CD4-positive, alpha-beta memory T cell (primary cell): Measurements from ENCODE around the gene MAGI1. TPM values are rescaled to one million over a fixed set of nuclear protein-coding genes. Genes with fewer than 3 reads are reported as not detected.

Experiments used
- CTCF ChIA-PET: fragments of 350-600 bp; sonication (Branson Sonifier 250); formaldehyde crosslinking; loops from one replicate; lab custom pipeline; 2021; ENCODE audit warnings: inconsistent platforms; ENCODE audit not compliant: partially characterized antibody; lab: Charles Lee
- POLR2A ChIA-PET: fragments of 350-600 bp; sonication (Branson Sonifier 250); formaldehyde crosslinking; loops from one replicate; lab custom pipeline; 2021; ENCODE audit not compliant: partially characterized antibody; lab: Charles Lee
- DNase-seq, 5 donors: peaks; one replicate each; pipeline versions ENCODE4 v3.0.0 to v3.0.0-alpha.2; 2020 to 2022; ENCODE audit warnings: mixed read lengths in 1 of 5
- H3K27ac ChIP-seq: one replicate; pipeline ENCODE4 v1.7.0; 2013; ENCODE audit warnings: low read depth, low read length
- H3K27me3 ChIP-seq: 2 replicates; pipeline ENCODE4 v1.7.0; 2013; ENCODE audit warnings: mild to moderate bottlenecking, low read length, moderate library complexity; ENCODE audit not compliant: insufficient read depth
- H3K36me3 ChIP-seq: 2 replicates; pipeline ENCODE4 v1.7.0; 2013; ENCODE audit warnings: mild to moderate bottlenecking, low read length, moderate library complexity; ENCODE audit not compliant: insufficient read depth
- H3K4me1 ChIP-seq: 2 replicates; pipeline ENCODE4 v1.7.0; 2013; ENCODE audit warnings: mild to moderate bottlenecking, low read length, moderate library complexity; ENCODE audit not compliant: insufficient read depth
- H3K4me3 ChIP-seq, 2 donors: one replicate each; pipeline ENCODE4 v1.7.0; 2013; ENCODE audit warnings: low read length in 2 of 2, mild to moderate bottlenecking in 1 of 2
- H3K9me3 ChIP-seq, 2 donors: one replicate each; pipeline ENCODE4 v1.7.0; 2013; ENCODE audit warnings: low read length in 2 of 2, control low read depth in 1 of 2; ENCODE audit not compliant: control insufficient read depth in 1 of 2
- H3K27ac Mint-ChIP-seq, 7 donors: one replicate each; pipeline ENCODE4 v1.8.0; 2020 to 2021; ENCODE audit warnings: mixed read lengths in 7 of 7, mild to moderate bottlenecking in 6 of 7, inconsistent platforms in 3 of 7, moderate library complexity in 3 of 7
- H3K27me3 Mint-ChIP-seq, 2 donors: one replicate each; pipeline ENCODE4 v1.8.0; 2020 to 2021; ENCODE audit warnings: mixed read lengths in 2 of 2
- H3K36me3 Mint-ChIP-seq, 2 donors: one replicate each; pipeline ENCODE4 v1.8.0; 2020 to 2021; ENCODE audit warnings: mixed read lengths in 2 of 2, inconsistent platforms in 1 of 2, mild to moderate bottlenecking in 1 of 2
- H3K4me1 Mint-ChIP-seq, 4 donors: one replicate each; pipeline ENCODE4 v1.8.0; 2020 to 2021; ENCODE audit warnings: mixed read lengths in 4 of 4, mild to moderate bottlenecking in 1 of 4
- H3K4me3 Mint-ChIP-seq, 8 donors: one replicate each; pipeline ENCODE4 v1.8.0; 2020 to 2021; ENCODE audit warnings: mixed read lengths in 8 of 8, mild to moderate bottlenecking in 7 of 8, moderate library complexity in 6 of 8, inconsistent platforms in 3 of 8
- H3K9me3 Mint-ChIP-seq, 8 donors: one replicate each; pipeline ENCODE4 v1.8.0; 2020 to 2021; ENCODE audit warnings: mixed read lengths in 8 of 8, mild to moderate bottlenecking in 5 of 8, inconsistent platforms in 3 of 8, moderate library complexity in 1 of 8
- intact Hi-C: fragments of 100-400 bp; cut with micrococcal nuclease; formaldehyde crosslinking; loops from one replicate; pipeline ENCODE4 v1.15.1; 2023
- polyA plus RNA-seq, 2 donors: library from polyadenylated mRNA; unstranded; fragments of 300-500 nt; fragmentation: Illumina TruSeq; gene quantifications; one replicate each; pipeline ENCODE4 v1.2.3, GENCODE V29; 2021
- total RNA-seq, 2 experiments: library from RNA; stranded (reverse); gene quantifications; one replicate each; pipeline ENCODE4 v1.2.3, GENCODE V29; 2021

Gene MAGI1
- total and polyA plus RNA-seq, 4 experiments from 2014 or later, result 0.20 TPM; not detected in 3

- no peaks in the 10 kb centered on the region for H3K36me3 Mint-ChIP-seq
- intact Hi-C loops, result no loop called here
- H3K27ac Mint-ChIP-seq, result no peak overlapping the region
- CTCF ChIA-PET, result no interaction called here
- Histone ChIP-seq H3K9me3 (no peaks in the 10 kb centered on the region), H3K4me1 (no peaks in the 10 kb centered on the region), H3K27me3 (no peaks in the 10 kb centered on the region), H3K4me3 (no peak overlapping the region), H3K27ac (no peak overlapping the region), H3K36me3 (no peaks in the 10 kb centered on the region)
- no peak overlapping the region for H3K4me3 Mint-ChIP-seq
- POLR2A ChIA-PET, result no interaction called here
- H3K4me1 Mint-ChIP-seq, result no peaks in the 10 kb centered on the region
- H3K9me3 Mint-ChIP-seq, result peaks cover 0 to 5% (median 3%) of the 10 kb centered on the region in 8 donors
- DNase-seq, result no peak
- H3K27me3 Mint-ChIP-seq, result no peaks in the 10 kb centered on the region
Observed at GRCh38 chr3:65401359-65402305, 637.1 kb downstream of the MAGI1 start.

- Mint-ChIP-seq H3K4me1 (no peaks in the 10 kb centered on the region), H3K9me3 (peaks cover 0 to 5% (median 2%) of the 10 kb centered on the region in 8 donors), H3K27ac (no peak overlapping the region), H3K4me3 (no peak overlapping the region), H3K36me3 (no peaks in the 10 kb centered on the region), H3K27me3 (no peaks in the 10 kb centered on the region)
- CTCF ChIA-PET, result no interaction called here
- H3K27me3 ChIP-seq, result no peaks in the 10 kb centered on the region
- H3K36me3 ChIP-seq, result no peaks in the 10 kb centered on the region
- intact Hi-C loops, result no loop called here
- H3K9me3 ChIP-seq, result no peaks in the 10 kb centered on the region
- no peak overlapping the region for H3K27ac ChIP-seq
- POLR2A ChIA-PET, result no interaction called here
- H3K4me3 ChIP-seq, result no peak overlapping the region
- H3K4me1 ChIP-seq, result no peaks in the 10 kb centered on the region
- no peak for DNase-seq
Observed at GRCh38 chr3:65400899-65401298, 637.8 kb downstream of the MAGI1 start.

DNA sequence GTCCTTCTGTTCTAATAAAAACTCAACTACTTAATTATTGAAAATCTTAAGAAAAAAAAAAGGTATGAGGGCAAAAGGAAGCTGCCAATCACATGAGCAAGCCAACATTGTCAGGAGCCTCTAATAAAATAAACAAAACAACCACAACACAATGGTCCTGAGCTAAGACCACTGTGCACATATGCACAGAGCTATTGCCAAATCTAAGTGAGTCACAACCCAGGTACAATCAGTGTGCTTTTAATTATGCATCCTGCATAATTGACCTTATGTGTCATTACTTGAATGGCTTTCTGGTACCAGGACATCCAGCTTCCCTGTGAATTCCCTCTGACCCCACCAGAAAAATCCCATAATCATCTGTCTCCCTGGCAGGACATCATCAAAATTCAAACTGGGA, 639.8 kb downstream of the MAGI1 start:
- no peaks in the 10 kb centered on the region for H3K27me3 Mint-ChIP-seq
- no peak overlapping the region for H3K27ac ChIP-seq
- no peaks in the 10 kb centered on the region for H3K4me1 Mint-ChIP-seq
- ChIA-PET POLR2A (no interaction called here), CTCF (no interaction called here)
- H3K36me3 ChIP-seq, result no peaks in the 10 kb centered on the region
- H3K36me3 Mint-ChIP-seq, result no peaks in the 10 kb centered on the region
- H3K27me3 ChIP-seq, result no peaks in the 10 kb centered on the region
- intact Hi-C loops, result no loop called here
- H3K9me3 Mint-ChIP-seq, result peaks cover 0 to 7% (median 3%) of the 10 kb centered on the region in 8 donors
- H3K27ac Mint-ChIP-seq, result no peak overlapping the region
- no peaks in the 10 kb centered on the region for H3K9me3 ChIP-seq
- DNase-seq, result no peak
- H3K4me3 ChIP-seq, result no peak overlapping the region
- no peaks in the 10 kb centered on the region for H3K4me1 ChIP-seq
- no peak overlapping the region for H3K4me3 Mint-ChIP-seq

DNA sequence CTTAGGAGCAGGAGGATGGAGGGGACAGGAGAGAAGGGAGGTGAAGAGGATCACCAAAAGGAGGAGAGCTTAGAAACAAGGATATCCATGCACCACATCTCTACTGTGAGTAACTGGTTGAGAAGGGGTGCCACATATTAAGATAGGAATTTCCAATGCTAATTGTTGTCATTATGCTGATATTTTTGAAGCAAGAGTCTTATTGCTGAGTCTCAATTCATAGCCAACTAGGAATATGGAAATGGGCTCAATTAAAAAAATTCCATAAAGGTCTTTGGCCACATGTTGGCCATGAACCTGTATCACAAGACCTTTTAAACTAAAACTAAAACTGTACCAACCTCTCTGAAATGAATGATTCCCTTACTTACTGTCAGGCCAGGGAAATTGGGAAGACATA, 642.6 kb downstream of the MAGI1 start:
- intact Hi-C loops, result no loop called here
- Mint-ChIP-seq H3K36me3 (no peaks in the 10 kb centered on the region), H3K4me3 (no peak overlapping the region), H3K9me3 (peaks cover 0 to 9% (median 3%) of the 10 kb centered on the region in 8 donors), H3K4me1 (no peaks in the 10 kb centered on the region), H3K27me3 (no peaks in the 10 kb centered on the region), H3K27ac (no peak overlapping the region)
- Histone ChIP-seq H3K9me3 (no peaks in the 10 kb centered on the region), H3K27me3 (no peaks in the 10 kb centered on the region), H3K4me1 (no peaks in the 10 kb centered on the region), H3K4me3 (no peak overlapping the region), H3K36me3 (no peaks in the 10 kb centered on the region), H3K27ac (no peak overlapping the region)
- CTCF ChIA-PET, result no interaction called here
- POLR2A ChIA-PET, result no interaction called here
- no peak for DNase-seq

DNA sequence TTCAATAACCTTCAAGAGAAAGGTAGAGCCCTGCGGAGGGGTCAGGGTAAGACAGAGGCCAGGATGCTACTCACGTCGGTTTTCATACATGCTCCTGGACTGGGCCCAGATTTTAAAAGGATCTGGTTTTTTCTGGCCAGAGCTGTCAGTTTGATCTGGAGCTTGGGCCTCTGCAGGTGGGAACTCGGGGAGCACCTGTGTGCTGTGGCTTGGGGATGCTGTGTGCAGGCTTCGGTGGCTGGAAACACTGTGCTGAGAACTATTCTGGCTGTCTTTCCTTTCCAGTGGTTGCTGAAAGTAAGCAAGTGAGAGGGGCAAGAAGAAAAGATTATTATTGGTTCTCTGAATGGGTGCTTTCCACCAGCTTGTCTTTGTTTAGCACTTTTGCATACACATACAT, 647.6 kb downstream of the MAGI1 start:
- no peaks in the 10 kb centered on the region for H3K36me3 ChIP-seq
- no peaks in the 10 kb centered on the region for H3K27me3 Mint-ChIP-seq
- H3K4me3 ChIP-seq, result no peak overlapping the region
- H3K27ac ChIP-seq, result no peak overlapping the region
- H3K4me3 Mint-ChIP-seq, result no peak overlapping the region
- H3K9me3 ChIP-seq, result no peaks in the 10 kb centered on the region
- H3K36me3 Mint-ChIP-seq, result no peaks in the 10 kb centered on the region
- H3K27ac Mint-ChIP-seq, result no peak overlapping the region
- H3K4me1 ChIP-seq, result no peaks in the 10 kb centered on the region
- ChIA-PET CTCF (no interaction called here), POLR2A (no interaction called here)
- H3K27me3 ChIP-seq, result no peaks in the 10 kb centered on the region
- no peak for DNase-seq
- H3K9me3 Mint-ChIP-seq, result peaks cover 0 to 8% (median 3%) of the 10 kb centered on the region in 8 donors
- no peaks in the 10 kb centered on the region for H3K4me1 Mint-ChIP-seq
- intact Hi-C loops, result no loop called here

DNA sequence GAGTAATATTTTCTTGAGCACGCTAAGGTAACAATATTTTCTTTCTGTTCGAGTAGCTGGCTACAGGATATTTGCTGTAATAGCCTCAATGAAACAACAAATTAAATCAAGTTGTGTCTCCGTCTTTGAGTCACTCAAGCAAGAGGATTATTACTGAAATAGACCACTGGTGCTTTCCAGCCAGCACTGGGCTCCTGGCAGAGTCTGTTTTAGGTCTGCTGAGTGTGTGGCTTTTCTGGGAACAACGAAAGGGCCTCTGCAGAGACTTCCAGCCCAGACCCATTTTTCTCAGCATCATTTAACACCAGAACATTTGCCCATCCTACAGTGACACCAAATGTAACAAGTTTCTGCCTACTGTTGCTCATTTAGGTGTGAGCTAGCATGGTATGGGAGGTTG, 652.9 kb downstream of the MAGI1 start:
- H3K36me3 ChIP-seq, result no peaks in the 10 kb centered on the region
- no peak overlapping the region for H3K27ac Mint-ChIP-seq
- no peaks in the 10 kb centered on the region for H3K27me3 Mint-ChIP-seq
- intact Hi-C loops, result no loop called here
- POLR2A ChIA-PET, result no interaction called here
- DNase-seq, result no peak
- H3K4me1 ChIP-seq, result no peaks in the 10 kb centered on the region
- no peaks in the 10 kb centered on the region for H3K4me1 Mint-ChIP-seq
- H3K36me3 Mint-ChIP-seq, result no peaks in the 10 kb centered on the region
- H3K4me3 ChIP-seq, result no peak overlapping the region
- no peaks in the 10 kb centered on the region for H3K9me3 ChIP-seq
- H3K27me3 ChIP-seq, result no peaks in the 10 kb centered on the region
- peaks cover 0 to 5% (median 2%) of the 10 kb centered on the region in 8 donors for H3K9me3 Mint-ChIP-seq
- no peak overlapping the region for H3K27ac ChIP-seq
- no peak overlapping the region for H3K4me3 Mint-ChIP-seq
- CTCF ChIA-PET, result no interaction called here

DNA sequence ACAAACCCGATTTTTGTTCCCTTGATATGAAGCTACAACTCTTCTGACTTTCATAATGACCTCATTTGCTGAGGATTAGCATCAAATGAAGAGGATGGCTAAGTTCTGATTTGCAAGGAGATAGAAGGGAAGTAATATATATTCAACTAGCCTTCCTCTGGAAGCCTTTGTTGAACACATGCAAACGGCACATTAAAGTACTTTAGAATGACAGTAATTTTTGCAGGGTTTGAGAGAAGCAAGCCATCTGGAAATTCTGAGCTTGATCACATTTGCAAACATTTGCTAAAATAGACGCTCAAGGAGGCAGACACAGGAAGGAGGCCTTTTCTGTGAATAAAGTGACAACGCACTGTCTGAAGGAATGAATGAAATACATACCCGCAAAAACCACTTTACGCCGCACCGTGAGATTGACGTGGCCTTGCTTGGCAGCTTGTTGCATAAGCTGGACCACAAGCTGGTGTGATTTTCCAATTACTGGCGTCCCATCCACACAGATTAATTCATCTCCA, 657.2 kb downstream of the MAGI1 start:
- intact Hi-C loops, result no loop called here
- no peak overlapping the region for H3K27ac Mint-ChIP-seq
- H3K9me3 ChIP-seq, result peaks cover 0 to 4% of the 10 kb centered on the region in 2 donors

More for the DNA sequence above, 657.2 kb downstream of the MAGI1 start:
- Histone ChIP-seq H3K27me3 (no peaks in the 10 kb centered on the region), H3K4me1 (no peaks in the 10 kb centered on the region), H3K4me3 (no peak overlapping the region), H3K27ac (no peak overlapping the region), H3K36me3 (no peaks in the 10 kb centered on the region)
- Mint-ChIP-seq H3K4me3 (no peak overlapping the region), H3K27me3 (no peaks in the 10 kb centered on the region), H3K36me3 (no peaks in the 10 kb centered on the region), H3K4me1 (no peaks in the 10 kb centered on the region), H3K9me3 (peaks cover 0 to 8% (median 3%) of the 10 kb centered on the region in 8 donors)
- no peak for DNase-seq
- POLR2A ChIA-PET, result no interaction called here
- CTCF ChIA-PET, result no interaction called here
